Adrenal gland (tissue), 12 donors: Measurements from ENCODE around the gene CTCFL. TPM values are rescaled to one million over a fixed set of nuclear protein-coding genes. Genes with fewer than 3 reads are reported as not detected.

Source experiments
- DNase-seq, 7 donors: peaks; one replicate each; pipeline ENCODE4 v3.0.0-alpha.2; 2019 to 2020
- H3K27ac ChIP-seq, 5 donors: fragments of 200-600 bp; sonication (generic) in 4 of 5; 1 replicate in 3 of 5; 2 replicates in 2 of 5; pipeline versions ENCODE4 v1.5.1 to v1.8.0; 2016 to 2020; ENCODE audit warnings: mild to moderate bottlenecking in 1 of 5
- H3K27me3 ChIP-seq: fragments of 200-600 bp; 2 replicates; pipeline ENCODE4 v1.8.0; 2021
- H3K36me3 ChIP-seq, 2 donors: fragments of 200-600 bp; replicated peaks in 1 of 2; 1 replicate in 1 of 2; 2 replicates in 1 of 2; pipeline versions ENCODE4 v1.5.1 to v1.8.0; 2018 to 2022
- H3K4me1 ChIP-seq, 2 donors: fragments of 200-600 bp; replicated peaks in 1 of 2; 1 replicate in 1 of 2; 2 replicates in 1 of 2; pipeline versions ENCODE4 v1.5.1 to v1.8.0; 2018 to 2021
- H3K4me3 ChIP-seq, 4 donors: fragments of 200-600 bp; sonication (generic) in 3 of 4; one replicate each; pipeline ENCODE4 v1.5.1; 2016 to 2018
- H3K9me3 ChIP-seq, 3 donors: fragments of 200-600 bp; sonication (generic) in 1 of 3; replicated peaks in 1 of 3; 1 replicate in 2 of 3; 2 replicates in 1 of 3; pipeline versions ENCODE4 v1.5.1 to v1.8.0; 2016 to 2021
- POLR2A ChIP-seq, 2 donors: fragments of 450-650 bp; IDR thresholded peaks; one replicate each; pipeline ENCODE4 v1.6.1; 2017; ENCODE audit warnings: antibody characterized with exemption in 2 of 2, mild to moderate bottlenecking in 2 of 2, moderate library complexity in 1 of 2
- WGBS, 4 donors: extraction: QIAGEN DNeasy Blood & Tissue Kit in 2 of 4; methylation state at CpG; one replicate each; pipeline versions ENCODE4 v1.1.5 to v1.1.7; 2013 to 2017; 5-methylcytosine and 5-hydroxymethylcytosine counted together
- intact Hi-C, 2 donors: fragments of 100-400 bp; cut with DNase I; formaldehyde crosslinking; loops; one replicate each; pipeline versions ENCODE4 v1.14.1 to v1.15.0; 2022 to 2023
- polyA plus RNA-seq, 3 donors: library from polyadenylated mRNA; stranded (reverse); fragments of 200-250 nt in 2 of 3; fragments of 350-450 nt in 1 of 3; fragmentation: Illumina TruSeq in 1 of 3; extraction: RNeasy Lipid Tissue Mini Kit (QIAGEN cat#74804) in 1 of 3; gene quantifications; one replicate each; pipeline ENCODE4 v1.2.3, GENCODE V29; 2013 to 2014
- total RNA-seq, 9 donors: library from RNA; depleted of rRNA in 4 of 9; stranded (reverse); fragments of >200 nt in 4 of 9; fragments of 120-200 nt in 1 of 9; fragmentation: NEBNext Ultra II Directional in 1 of 9; extraction: Animal tissue kit (Norgen Biotek cat#: 25700) in 1 of 9; gene quantifications; one replicate each; pipeline versions ENCODE4 v1.1.0 to v1.2.4, GENCODE V29; 2013 to 2023
- TF ChIP-seq, protein P1 (sequence below), 6 experiments: fragments of 450-650 bp in 4 of 6; fragments of 200-600 bp in 2 of 6; sonication (generic) in 1 of 6; IDR thresholded peaks; 1 replicate in 5 of 6; 2 replicates in 1 of 6; pipeline versions ENCODE4 v1.5.1 to v1.8.0; 2016 to 2021; ENCODE audit warnings: antibody characterized with exemption in 6 of 6, mild to moderate bottlenecking in 2 of 6, moderate library complexity in 1 of 6
- donor health status: healthy with polysubstance abuse.
- donor health status: Bipolar disorder and iron deficiency.
- donor health status: DM: yes; HTN: yes; CAD: no.
- donor health status: DM: no; HTN: no; CAD: no.
- donor health status: DM: no; HTN: no; CAD: no.
- donor health status: DM: yes; HTN: yes; CAD: no.

The CTCFL gene
- total and polyA plus RNA-seq, 12 donors, result 0.08 to 0.27 (median 0.14) TPM; not detected in 9

DNA sequence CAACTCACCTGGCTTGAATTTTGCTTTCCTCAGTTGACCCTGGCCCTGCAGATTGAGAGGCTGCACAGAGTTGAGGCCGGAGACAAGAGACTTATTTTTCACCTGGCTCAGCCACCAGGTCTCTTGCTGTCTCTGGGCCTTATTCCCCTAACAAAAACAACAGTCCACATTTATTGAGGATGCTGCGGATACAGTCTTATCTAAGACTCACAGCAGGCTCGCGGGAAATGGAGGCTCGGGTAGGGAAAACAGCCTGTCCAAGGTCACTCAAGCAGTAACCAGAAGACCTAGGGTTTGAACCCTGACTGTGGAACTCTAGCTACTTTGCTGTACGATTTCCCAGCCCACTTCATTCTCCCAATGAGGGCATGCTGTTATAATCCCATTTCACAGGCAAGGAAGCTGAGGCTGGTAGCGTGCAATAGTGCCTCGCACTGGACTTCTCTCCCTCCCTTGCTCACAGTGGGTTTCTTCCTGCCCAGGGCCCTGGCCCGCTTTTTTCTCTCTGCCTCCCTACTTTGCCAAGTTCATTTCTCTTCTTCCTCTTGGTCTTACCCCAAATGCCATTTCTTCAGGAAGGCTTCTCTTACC, 76.1 kb downstream of the CTCFL start:
- TF ChIP-seq POLR2A (IDR thresholded peaks at IDR 0.05), result no peak
- TF ChIP-seq, protein P1, sequence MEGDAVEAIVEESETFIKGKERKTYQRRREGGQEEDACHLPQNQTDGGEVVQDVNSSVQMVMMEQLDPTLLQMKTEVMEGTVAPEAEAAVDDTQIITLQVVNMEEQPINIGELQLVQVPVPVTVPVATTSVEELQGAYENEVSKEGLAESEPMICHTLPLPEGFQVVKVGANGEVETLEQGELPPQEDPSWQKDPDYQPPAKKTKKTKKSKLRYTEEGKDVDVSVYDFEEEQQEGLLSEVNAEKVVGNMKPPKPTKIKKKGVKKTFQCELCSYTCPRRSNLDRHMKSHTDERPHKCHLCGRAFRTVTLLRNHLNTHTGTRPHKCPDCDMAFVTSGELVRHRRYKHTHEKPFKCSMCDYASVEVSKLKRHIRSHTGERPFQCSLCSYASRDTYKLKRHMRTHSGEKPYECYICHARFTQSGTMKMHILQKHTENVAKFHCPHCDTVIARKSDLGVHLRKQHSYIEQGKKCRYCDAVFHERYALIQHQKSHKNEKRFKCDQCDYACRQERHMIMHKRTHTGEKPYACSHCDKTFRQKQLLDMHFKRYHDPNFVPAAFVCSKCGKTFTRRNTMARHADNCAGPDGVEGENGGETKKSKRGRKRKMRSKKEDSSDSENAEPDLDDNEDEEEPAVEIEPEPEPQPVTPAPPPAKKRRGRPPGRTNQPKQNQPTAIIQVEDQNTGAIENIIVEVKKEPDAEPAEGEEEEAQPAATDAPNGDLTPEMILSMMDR (IDR thresholded peaks at IDR 0.05), result no peak
- H3K4me3 ChIP-seq, result no peak overlapping the region
- H3K9me3 ChIP-seq, result no peaks in the 10 kb centered on the region
- no peaks in the 10 kb centered on the region for H3K27me3 ChIP-seq
- no peak overlapping the region for H3K27ac ChIP-seq
- intact Hi-C loops, result no loop called here
- DNase-seq, result no peak
- no peaks in the 10 kb centered on the region for H3K4me1 ChIP-seq
- H3K36me3 ChIP-seq, result no peaks in the 10 kb centered on the region
- WGBS, 4 donors, result 83 to 92% (median 85%) methylated on average over 9 of the region's 9 CpGs

Other genes starting within 250 kb of the CTCFL start
- gene SPO11, start 195.3 kb downstream of the CTCFL start, total RNA-seq, result not detected
- gene SPO11, start 195.3 kb downstream of the CTCFL start, polyA plus RNA-seq, result not detected
- 10 to 100 TPM; 14.4 to 34.4 (median 22.7) TPM for gene RAE1, start 173.9 kb downstream of the CTCFL start, total RNA-seq
- 10 to 100 TPM in 1 of 3 donors, 1 to 10 TPM in 2; 8.8 to 46.9 (median 9.7) TPM for gene RAE1, start 173.9 kb downstream of the CTCFL start, polyA plus RNA-seq
- gene RBM38, start 133.7 kb downstream of the CTCFL start, total RNA-seq, result 10 to 100 TPM in 8 of 9 donors, 1 to 10 TPM in 1; 7.2 to 30.9 (median 14.5) TPM
- gene RBM38, start 133.7 kb downstream of the CTCFL start, polyA plus RNA-seq, result 10 to 100 TPM in 2 of 3 donors, 1 to 10 TPM in 1; 3.0 to 24.1 (median 10.5) TPM
- gene PCK1, start 36.0 kb upstream of the CTCFL start, total RNA-seq, result 1 to 10 TPM in 3 of 9 donors, under 1 TPM in 6; 0.06 to 4.7 (median 0.68) TPM
- gene PCK1, start 36.0 kb upstream of the CTCFL start, polyA plus RNA-seq, result 1 to 10 TPM in 1 of 3 donors, under 1 TPM in 2; 0.56 to 5.4 (median 0.62) TPM
- 1 to 10 TPM in 1 of 9 donors, under 1 TPM in 5, not detected in 3; 0.14 to 1.8 (median 0.59) TPM for gene ZBP1, start 95.3 kb upstream of the CTCFL start, total RNA-seq
- 1 to 10 TPM in 1 of 3 donors, under 1 TPM in 2; 0.67 to 2.9 (median 0.82) TPM for gene ZBP1, start 95.3 kb upstream of the CTCFL start, polyA plus RNA-seq
- gene PMEPA1, start 184.9 kb upstream of the CTCFL start, total RNA-seq, result 10 to 100 TPM in 4 of 9 donors, 1 to 10 TPM in 5; 1.2 to 36.0 (median 9.7) TPM
- 10 to 100 TPM in 2 of 3 donors, 1 to 10 TPM in 1; 9.5 to 13.2 (median 11.1) TPM for gene PMEPA1, start 184.9 kb upstream of the CTCFL start, polyA plus RNA-seq